Common myeloid progenitor, CD34-positive (primary cell): ENCODE data around the gene MAT1A.
"Not testable (repeated sequence)": the region's sequence is repeated elsewhere in the genome, so short reads cannot be mapped to it uniquely, and the experiment has no call there.

ENCODE experiments used
- CTCF ChIA-PET: fragments of 350-600 bp; sonication (Branson Sonifier 250); formaldehyde crosslinking; loops from one replicate; lab custom pipeline; 2021; ENCODE audit warnings: antibody characterized with exemption; lab: Charles Lee
- POLR2A ChIA-PET: fragments of 350-600 bp; sonication (Branson Sonifier 250); formaldehyde crosslinking; loops from one replicate; lab custom pipeline; 2021; ENCODE audit warnings: antibody characterized with exemption; lab: Charles Lee
- DNase-seq, 3 donors: peaks; one replicate each; pipeline versions ENCODE4 v3.0.0 to v3.0.0-alpha.2; 2013
- H3K27ac ChIP-seq, 2 experiments: 1 replicate in 1 of 2; 2 replicates in 1 of 2; pipeline ENCODE4 v1.7.0; 2013; ENCODE audit warnings: inconsistent platforms in 2 of 2, low read length in 2 of 2, mild to moderate bottlenecking in 2 of 2, low read depth in 1 of 2, moderate library complexity in 1 of 2; ENCODE audit not compliant: severe bottlenecking in 2 of 2, insufficient read depth in 1 of 2, poor library complexity in 1 of 2
- H3K27me3 ChIP-seq, 5 experiments: replicated peaks in 2 of 5; 1 replicate in 3 of 5; 2 replicates in 2 of 5; pipeline versions ENCODE4 v1.6.1 to v1.7.0; 2013; ENCODE audit warnings: low read length in 4 of 5, mild to moderate bottlenecking in 2 of 5, moderate library complexity in 2 of 5, inconsistent platforms in 1 of 5; ENCODE audit not compliant: insufficient read depth in 5 of 5, control insufficient read depth in 4 of 5
- H3K36me3 ChIP-seq, 4 experiments: 1 replicate in 2 of 4; 2 replicates in 2 of 4; pipeline versions ENCODE4 v1.6.1 to v1.7.0; 2013; ENCODE audit warnings: low read length in 3 of 4, control low read depth in 1 of 4, mild to moderate bottlenecking in 1 of 4; ENCODE audit not compliant: control insufficient read depth in 4 of 4, insufficient read depth in 4 of 4
- H3K4me1 ChIP-seq, 4 experiments: 1 replicate in 3 of 4; 2 replicates in 1 of 4; pipeline versions ENCODE4 v1.6.1 to v1.7.1; 2013; ENCODE audit warnings: low read length in 3 of 4, mild to moderate bottlenecking in 3 of 4, control low read depth in 1 of 4, inconsistent platforms in 1 of 4, moderate library complexity in 1 of 4; ENCODE audit not compliant: control insufficient read depth in 4 of 4, insufficient read depth in 4 of 4; ENCODE audit errors: control extremely low read depth in 1 of 4
- H3K4me3 ChIP-seq, 7 experiments: 1 replicate in 4 of 7; 2 replicates in 3 of 7; pipeline versions ENCODE4 v1.5.1 to v1.7.0; 2013; ENCODE audit warnings: mild to moderate bottlenecking in 7 of 7, low read length in 6 of 7, moderate library complexity in 6 of 7, inconsistent platforms in 2 of 7, low read depth in 2 of 7, control low read depth in 1 of 7; ENCODE audit not compliant: insufficient read depth in 4 of 7, control insufficient read depth in 1 of 7; ENCODE audit errors: extremely low read depth in 1 of 7
- H3K9me3 ChIP-seq, 5 experiments: 1 replicate in 4 of 5; 2 replicates in 1 of 5; pipeline versions ENCODE4 v1.6.1 to v1.7.1; 2013; ENCODE audit warnings: low read length in 4 of 5, mild to moderate bottlenecking in 2 of 5, inconsistent platforms in 1 of 5, low read depth in 1 of 5, moderate library complexity in 1 of 5; ENCODE audit not compliant: control insufficient read depth in 4 of 5, insufficient read depth in 2 of 5; ENCODE audit errors: control extremely low read depth in 1 of 5
- WGBS: methylation state at CpG from one replicate; pipeline ENCODE4 v1.1.5; 2013; ENCODE audit not compliant: insufficient coverage; 5-methylcytosine and 5-hydroxymethylcytosine counted together

Gene MAT1A

GRCh38 chr10:80226723-80227122 lies 62.7 kb downstream of the MAT1A start:
- H3K4me3 ChIP-seq, H3K27me3 ChIP-seq, H3K9me3 ChIP-seq, H3K36me3 ChIP-seq, POLR2A ChIA-PET, H3K4me1 ChIP-seq, CTCF ChIA-PET, H3K27ac ChIP-seq, DNase-seq: not testable (repeated sequence)
- 100% methylated on average over 3 of the region's 4 CpGs for WGBS

GRCh38 chr10:80223031-80223419 lies 66.4 kb downstream of the MAT1A start:
- POLR2A ChIA-PET, H3K36me3 ChIP-seq, H3K4me1 ChIP-seq, H3K4me3 ChIP-seq, H3K9me3 ChIP-seq, H3K27me3 ChIP-seq, H3K27ac ChIP-seq, DNase-seq: not testable (repeated sequence)
- no CpG with 5 or more reads among the region's 5 CpGs for WGBS
- CTCF ChIA-PET, result interaction anchor here (1.0 to 3.8 kb wide), 7 partner anchors 10 to 164 kb away, joined by 3 to 33 read pairs (median 3); no protein-coding TSS in a partner anchor
